Globus pallidus (tissue), 1 donor: ENCODE results near the gene SEMA5B.

Experiments used
- DNase-seq: peaks from one replicate; pipeline ENCODE4 v3.0.0-alpha.2; 2015; ENCODE audit warnings: low spot score

Gene SEMA5B

DNA sequence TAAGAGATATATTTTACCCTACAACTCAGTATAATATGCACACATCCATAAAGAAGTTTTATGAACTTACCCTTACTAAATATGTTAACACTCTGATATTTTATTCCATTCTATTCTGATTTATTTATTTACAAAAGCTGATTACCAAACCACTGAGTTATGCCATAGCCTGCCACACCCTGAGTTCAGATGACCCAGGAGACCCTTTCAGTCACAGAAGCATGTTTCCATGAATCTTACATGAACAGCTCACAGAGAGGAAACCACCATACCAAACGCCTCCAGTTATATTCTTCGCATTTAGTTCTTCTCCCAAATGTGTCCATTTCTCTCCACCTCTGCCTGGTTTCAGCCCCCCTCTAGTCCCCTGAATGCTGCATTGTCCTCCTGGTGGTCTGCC lies 103.5 kb downstream of the SEMA5B start:
- no peak for DNase-seq

DNA sequence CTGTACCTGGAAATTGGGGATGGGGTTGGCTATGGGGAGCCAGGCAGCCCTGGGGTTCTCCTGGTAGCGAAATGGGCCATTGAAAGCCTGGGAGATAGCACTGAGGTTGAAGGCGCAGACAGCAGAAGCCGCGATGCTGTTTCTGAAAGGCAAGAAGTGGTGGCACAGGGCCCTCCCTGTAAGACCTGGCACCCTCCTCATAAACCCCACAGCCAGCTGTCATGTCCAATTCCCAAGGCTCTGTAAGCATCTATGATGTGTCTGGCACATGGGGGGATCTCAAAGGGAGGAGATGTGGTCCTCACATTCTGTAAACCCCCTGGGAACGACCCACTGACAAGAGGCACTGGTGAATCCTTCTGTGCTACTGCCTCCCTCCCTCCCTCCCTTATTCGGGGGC lies 104.0 kb downstream of the SEMA5B start:
- no peak for DNase-seq

DNA sequence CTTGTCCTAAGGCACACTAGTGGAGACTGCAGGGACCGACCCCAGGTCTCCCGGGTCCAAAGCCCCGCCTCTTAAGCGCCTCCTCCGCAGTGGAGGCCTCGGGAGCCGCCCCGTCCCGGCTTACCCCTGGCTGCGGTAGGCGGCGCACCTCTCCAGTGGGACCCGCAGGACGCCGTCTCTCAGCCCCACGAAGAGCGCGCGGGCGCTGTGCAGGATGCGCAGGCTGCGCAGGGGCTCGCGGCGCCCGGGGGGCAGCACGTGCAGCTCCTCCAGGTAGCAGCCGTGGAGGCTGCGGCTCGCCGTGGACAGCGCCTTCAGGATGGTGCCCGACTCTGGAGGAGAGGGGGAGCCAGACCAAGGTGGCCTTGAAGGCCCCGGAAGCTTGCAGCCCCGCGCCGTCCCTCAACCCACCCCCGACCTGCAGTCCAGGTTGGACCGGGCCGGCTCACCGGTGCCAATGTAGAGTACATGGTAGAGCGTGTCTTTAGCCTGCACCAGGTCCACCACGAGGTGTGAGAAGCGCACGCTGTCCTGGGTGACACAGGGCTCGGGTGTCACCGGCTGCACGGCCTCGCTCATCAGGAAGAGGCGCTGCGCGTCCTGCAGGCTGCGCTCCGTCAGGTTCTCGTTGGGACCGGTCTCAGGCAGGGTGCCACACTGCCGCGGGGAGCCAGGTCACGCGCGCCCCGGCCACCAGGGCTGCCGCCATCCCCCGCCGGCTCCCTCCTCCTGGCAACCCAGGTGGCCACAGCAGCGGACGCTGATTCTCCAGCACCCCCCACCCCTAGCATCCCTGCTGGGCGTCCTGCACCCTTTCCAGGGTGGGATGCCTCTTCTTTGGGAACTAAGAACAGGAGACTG lies 105.5 kb downstream of the SEMA5B start:
- DNase-seq = no peak

GRCh38 chr3:122920986-122921385 lies 106.6 kb downstream of the SEMA5B start:
- DNase-seq = no peak

DNA sequence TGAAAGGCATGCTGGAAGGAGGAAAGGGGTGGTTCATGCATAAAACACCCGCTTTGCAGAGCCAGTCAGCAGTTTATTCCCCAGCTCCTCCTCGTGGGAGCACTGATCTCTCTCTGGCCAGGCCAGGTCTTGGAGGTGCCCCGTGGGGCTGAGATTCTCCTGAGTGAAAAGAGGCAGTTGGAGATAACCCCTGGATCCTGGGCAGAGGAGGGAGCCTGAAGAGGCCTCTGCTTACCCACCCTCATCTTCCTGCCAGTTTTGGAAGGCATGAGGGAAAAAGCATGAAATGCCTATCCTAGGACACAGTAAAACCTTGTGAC lies 108.3 kb downstream of the SEMA5B start:
- DNase-seq = no peak

DNA sequence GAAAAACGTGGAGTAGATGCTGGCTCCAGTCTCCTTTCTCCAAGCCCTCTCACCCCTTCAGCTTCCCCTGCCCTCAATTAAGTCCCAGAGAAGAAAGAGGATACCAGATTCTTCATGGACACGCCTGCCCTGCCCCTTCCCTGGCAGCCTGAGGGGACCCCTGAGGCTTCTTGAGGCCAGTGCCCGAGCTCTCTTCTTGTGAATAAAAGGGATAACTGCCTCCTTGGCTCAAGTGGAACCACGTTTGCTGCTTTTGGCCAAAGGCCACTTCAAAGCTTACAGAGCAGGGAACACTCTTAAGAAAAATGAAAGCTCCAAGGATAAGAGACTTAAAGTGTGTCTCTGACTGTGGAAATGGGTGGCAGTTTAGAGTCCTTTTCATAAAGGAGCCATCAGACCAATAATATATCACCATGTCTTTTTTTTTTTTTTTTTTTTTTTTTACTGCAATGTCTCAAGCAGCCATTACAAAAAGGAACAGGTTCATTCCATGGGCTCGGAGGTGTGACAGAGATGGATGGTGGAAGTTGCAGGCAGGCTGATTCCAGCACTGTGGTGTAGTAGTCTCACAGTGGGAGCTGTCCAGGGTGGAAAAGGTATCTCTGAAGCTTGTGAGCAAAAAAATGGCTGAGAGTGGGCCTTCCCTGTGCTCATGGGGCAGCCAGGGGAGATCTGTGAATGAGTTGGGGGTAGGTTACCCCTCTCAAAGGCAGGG lies 108.8 kb downstream of the SEMA5B start:
- no peak for DNase-seq

GRCh38 chr3:122917412-122917811 lies 110.2 kb downstream of the SEMA5B start:
- no peak for DNase-seq

DNA sequence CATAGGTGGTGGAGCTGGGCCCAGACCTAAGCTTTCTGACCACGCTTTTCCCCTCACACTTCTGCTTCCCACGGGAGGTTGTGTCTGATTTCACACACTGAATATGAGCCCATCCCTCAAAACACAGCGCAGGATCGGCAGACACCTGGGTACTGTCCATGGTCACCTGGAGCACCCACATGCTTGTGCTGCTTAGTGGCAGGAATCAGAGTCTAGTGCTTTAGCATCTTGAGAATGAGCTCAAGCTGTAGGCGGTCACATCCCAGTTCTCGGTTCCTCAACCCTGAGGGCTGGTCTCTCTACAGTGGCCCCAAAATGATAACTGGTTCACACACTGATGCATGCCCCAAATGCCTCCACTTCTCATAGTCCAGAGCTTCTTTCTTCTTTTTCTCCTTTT lies 111.0 kb downstream of the SEMA5B start:
- no peak for DNase-seq

GRCh38 chr3:122916084-122916483 lies 111.5 kb downstream of the SEMA5B start:
- DNase-seq = no peak

DNA sequence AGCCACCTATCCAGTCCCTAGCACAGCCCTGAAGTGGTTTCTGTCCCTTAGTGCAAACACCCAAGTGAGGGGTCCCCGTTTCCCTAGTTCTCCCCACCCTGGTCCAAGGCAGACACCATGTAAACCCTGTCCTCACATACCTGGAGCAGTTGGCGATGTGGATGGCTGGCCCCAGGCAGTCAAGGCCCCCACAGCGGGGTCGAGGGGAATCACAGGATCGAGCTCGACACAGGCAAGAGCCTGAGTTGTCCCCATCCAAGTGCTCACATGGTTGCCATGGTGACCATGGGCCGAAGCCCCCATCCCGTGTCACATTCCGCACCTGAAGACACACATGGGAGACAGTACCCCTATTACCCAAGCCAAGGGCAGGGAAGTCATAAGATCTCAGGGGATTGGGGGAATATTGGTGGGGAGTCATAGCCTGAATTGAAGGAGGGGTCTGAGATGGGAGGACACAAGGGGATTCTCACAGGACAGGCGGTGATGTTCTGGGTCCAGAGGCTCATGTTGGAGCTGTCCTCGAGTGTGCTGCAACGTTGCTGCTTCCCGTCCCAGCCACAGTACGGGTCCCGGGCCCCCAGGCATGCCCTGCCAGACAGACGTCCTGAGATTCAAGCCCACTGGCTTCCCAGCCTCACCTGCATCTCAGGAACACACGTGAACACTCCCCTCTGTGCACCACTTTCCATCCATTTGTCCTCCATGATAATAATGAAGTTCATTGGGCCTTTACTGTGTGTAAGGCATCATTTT lies 112.1 kb downstream of the SEMA5B start:
- DNase-seq = no peak

DNA sequence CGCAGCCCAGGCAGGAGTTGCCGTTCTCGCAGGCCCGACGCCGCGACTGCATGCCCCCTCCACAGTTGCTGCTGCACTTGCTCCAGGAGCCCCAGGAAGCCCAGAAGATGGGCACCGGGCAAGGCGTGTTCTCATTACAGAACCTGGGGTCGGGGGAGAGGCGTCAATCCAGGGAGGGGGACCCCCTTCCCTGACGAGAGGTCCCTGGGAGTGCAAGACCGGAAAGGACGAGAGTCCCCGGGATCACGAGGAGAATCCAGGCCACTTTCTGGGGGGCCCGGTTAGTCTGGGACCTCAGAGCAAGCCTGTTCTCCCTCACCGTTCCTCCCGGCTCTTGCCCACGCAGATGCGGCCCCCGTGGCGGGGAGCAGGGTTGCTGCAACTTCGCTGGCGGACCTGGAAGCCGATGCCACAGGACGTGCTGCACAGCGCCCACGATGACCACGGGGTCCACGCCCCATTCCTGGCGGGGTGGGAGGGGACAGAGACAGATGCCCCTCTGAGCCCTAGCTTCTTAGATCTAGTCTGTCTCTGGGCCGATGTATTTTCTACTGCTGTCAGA lies 113.9 kb downstream of the SEMA5B start:
- DNase-seq = no peak

DNA sequence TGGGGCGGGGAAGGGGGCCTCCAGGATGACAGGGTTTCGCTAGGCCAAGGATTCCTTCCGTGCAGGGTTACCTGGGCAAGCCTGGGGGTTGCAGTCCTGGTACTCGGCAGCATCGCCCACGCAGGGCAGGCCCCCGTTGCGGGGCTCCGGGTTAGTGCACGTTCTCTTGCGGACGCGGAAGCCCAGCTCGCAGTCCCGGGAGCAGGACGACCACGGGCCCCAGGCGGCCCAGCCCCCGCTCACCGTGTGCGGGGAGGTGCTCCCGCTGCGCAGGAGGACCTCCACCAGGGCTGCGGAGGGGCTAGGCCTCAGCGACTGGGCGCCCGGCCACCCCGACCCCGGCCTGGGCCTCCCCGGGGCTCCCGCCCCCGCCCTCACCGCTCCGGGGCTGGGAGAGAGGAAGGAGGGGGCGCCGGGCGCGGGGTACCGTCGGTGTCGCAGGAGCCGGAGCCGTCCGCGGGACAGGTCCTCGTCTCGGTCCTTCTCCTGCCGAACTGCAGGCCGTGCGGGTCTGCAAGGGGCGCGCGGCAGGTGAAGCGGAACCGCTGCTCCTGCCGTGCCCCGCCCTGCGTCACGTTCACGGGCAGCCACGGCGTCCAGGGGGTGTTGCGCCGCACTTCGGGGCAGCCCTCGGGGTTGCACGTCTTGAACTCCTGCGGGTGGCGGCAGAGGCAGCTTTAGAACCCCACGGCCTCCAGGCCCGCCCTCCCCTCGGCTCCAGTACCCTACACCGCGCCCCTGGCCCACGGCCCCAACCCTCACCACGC lies 114.6 kb downstream of the SEMA5B start:
- no peak for DNase-seq

DNA sequence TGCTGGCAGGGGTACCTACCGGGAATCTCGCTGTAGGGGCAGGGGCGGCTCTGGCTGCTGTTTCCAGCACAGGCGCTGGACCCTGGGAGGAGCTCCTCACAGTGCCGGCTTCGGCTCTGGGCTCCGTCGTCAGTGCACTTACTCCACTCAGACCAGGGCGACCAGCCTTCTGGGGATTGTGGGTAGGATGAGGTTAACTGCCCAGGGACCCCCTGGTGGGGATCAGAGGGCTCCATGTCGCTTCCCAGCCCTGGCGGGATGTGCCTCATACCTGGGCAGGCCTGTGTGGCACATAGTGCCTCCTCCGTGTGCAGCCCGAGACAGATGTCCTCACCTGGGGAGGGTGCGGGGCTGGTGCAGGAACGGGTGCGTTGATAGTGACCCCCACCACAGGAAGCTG lies 115.7 kb downstream of the SEMA5B start:
- no peak for DNase-seq

- DNase-seq = no peak
Measured at GRCh38 chr3:122908251-122908650, 119.3 kb downstream of the SEMA5B start.

GRCh38 chr3:122907471-122907870 lies 120.1 kb downstream of the SEMA5B start:
- no peak for DNase-seq

DNA sequence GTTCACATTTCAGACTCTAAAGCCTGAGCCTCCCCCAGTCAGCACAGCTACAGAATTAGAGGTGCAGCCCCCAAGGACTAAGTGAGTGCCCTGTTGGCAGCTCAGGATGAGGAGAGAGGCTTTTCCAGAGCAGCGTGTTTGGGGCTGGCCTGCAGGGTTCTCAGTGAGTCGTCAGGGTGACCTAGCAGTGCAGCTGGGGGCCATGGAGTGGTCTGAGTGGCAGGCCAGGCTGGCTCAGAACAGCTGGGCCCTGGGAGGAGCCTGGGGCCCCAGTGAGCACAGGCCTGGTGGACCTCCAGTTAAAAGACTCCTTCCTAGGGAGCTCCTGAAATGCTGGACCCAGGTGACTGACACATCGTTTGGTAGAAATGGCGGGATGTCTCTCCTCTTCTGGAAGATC lies 124.4 kb downstream of the SEMA5B start:
- no peak for DNase-seq

DNA sequence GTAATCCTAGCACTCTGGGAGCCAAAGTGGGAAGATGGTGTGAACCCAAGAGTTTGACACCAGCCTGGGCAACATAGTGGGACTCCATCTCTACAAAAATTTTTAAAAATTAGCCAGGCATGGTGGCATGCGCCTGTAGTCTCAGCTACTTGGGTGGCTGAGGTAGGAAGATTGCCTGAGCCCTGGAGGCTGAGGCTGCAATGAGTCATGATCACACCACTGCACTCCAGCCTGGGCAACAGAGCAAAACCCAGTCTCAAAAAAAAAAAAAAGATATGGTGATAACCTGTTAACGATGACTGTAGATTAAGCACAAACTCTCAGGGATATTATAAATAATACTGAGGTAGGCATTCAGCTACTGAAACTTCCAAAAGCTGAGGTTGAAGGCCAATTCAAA lies 125.2 kb downstream of the SEMA5B start:
- no peak for DNase-seq

GRCh38 chr3:122898298-122898697 lies 129.3 kb downstream of the SEMA5B start:
- no peak for DNase-seq

- no peak for DNase-seq
Measured at GRCh38 chr3:122893754-122894668, 133.6 kb downstream of the SEMA5B start.

DNA sequence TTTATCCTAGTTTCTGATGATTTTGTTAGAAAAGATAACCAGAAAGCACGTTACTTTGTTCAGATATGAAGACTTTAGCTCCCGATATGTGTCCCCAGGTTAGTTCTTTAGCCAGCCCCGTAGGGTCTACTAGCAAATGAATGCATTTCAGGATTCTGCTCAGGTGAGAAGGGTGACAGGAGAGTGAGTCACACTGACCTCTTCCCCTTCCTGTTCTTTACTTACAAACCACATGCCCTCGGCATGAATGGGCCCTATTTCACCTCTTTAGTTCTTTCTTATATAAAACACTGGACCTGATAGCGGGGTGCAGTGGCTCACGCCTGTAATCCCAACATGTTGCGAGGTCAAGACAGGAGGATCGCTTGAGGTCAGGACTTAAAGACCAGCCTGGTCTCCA lies 134.3 kb downstream of the SEMA5B start:
- no peak for DNase-seq
